GM18867 (cell line): ENCODE results near the gene TXNRD2.

Experiments
- ATAC-seq: cut with Tn5 transposase; IDR thresholded peaks from one replicate; pipeline ENCODE4 v1.9.1; 2021; ENCODE audit warnings: mild to moderate bottlenecking, moderate library complexity; ENCODE audit not compliant: unreplicated experiment

The TXNRD2 gene

DNA sequence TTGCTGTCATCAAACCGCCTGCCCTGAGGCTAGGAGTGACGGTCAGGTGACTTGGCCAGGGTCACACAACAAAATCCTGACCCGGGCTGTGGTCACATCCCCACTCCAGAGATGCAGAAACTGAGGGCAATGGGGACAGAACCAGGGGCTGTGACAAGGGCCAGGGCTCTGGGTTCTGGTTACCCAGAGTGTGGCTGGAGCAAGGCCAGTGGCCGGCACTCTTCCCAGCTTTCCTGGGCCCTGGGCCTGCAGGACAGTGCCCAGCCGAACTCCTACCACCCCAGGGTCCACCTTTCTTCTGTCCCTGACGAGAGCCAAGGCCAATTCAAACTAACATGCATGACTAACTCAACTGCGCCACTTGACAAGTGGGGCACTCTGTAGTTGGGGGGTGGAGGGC lies 39.1 kb upstream of the TXNRD2 start:
- no peak for ATAC-seq

DNA sequence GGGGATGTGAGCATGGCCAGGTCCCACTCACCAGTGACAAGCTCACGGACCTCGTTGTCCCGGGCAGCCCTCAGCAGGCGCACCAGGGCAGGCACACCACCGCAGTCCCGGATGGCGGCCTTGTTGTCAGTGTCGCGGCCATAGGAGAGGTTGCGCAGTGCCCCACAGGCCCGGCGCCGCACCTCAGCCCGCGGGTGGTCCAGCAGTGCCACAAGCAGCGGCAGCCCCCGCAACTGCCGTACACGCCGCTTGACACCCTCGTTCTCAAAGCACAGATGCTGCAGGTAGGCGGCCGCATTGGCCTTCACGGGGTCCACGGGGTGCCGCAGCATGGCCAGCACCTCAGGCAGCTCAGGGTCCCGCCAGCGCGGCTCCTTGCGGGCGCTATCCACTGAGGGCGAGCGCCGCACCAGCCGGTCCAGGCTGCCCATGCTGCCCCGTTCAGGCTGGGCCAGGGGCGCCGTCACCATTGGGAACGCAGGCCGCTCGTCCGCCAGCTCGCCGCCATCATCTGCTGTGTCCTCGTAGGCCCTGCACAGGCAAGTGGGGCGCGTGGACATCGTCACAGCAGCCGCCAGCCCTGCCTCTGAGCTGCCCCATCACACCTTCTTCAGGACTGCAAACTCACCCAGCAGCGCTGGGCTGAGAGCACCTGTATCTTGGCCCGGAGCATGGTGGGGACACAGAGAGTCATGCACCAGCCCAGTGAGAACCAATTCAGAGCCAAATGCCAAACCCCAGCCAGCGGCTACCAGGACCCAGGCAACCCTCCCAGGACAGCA lies 38.3 kb upstream of the TXNRD2 start:
- no peak for ATAC-seq

DNA sequence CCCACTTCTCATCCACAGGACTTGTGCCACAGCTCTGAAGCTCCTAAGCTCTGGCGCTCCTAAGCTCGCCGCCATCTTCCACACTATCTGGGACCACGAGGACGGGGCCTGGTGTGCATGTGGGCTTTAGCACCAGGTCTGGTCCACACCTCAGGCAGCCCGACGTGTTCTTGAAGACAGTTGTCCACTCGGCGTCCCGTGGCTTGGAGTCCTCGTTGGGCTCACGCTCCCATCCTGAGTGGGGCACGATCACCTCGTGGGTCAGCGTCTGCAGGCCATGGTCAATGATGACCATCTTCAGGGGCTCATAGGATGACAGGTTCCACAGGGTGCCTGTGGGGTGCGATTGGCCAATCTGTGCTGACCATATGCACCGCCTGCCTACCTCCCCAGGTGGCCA lies 37.1 kb upstream of the TXNRD2 start:
- no peak for ATAC-seq

DNA sequence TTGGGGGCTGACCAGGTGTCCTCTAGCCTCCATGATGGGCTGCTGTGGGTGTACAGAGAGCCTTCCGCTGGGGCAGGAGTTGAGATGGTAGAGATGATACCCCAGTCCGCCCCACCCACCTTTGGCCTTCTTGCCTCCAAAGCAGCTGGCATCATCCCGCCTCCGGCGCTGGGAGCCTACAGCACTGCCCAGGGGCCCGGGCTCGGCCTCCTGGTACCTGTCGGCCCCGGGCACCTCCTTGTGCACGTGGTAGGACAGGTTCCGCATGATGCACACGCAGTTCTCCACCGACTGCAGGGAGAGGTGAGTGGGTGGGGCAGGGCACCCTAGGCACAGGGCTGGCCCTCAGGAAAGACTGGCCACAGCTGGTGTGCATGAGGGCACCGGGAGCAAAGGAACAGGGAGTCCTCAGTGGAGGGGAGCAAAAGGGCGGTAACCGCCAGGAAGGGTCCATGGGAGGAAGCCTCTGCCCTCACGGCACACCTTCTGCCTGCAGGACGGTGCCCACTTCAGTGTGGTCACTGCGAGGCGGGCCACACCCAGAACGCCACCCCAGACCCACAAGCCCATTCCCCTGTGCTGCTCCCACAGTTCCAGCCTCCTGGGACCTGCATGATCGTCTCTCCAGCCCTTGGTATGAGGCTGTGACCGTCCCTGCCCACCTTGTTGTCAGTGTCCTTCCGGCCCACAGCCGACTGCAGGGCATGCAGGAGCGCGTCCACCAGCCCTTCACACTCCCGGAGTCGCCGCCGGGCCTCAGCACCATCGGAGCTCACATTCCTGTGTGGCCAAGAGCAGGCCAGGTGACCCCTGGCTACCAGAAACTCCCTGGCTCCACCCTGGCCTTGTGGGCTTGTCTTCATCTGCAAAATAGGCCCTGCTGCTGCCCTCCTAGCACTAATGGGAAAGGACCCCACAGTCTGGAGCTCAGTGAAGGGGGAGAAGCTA lies 36.0 kb upstream of the TXNRD2 start:
- ATAC-seq = no peak

DNA sequence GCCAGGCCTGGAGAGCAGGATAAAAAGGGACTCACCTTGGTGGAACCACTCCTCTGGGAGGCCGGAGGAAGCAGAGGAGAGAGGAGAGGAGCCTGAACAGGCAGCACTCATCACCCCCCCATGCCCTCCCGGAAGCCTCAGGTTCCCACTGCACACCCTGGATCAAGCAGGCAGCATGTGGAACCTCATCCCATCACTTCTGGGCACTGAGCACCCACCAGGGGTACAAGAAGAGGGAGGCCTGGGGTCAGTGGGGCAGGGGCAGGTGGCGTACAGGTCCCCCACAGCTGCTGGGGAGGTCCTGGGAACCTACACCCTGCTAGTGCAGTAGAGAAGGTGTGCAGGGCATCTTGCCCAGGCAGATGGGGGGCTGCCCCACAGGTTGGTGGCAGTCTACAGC lies 35.1 kb upstream of the TXNRD2 start:
- no peak for ATAC-seq

DNA sequence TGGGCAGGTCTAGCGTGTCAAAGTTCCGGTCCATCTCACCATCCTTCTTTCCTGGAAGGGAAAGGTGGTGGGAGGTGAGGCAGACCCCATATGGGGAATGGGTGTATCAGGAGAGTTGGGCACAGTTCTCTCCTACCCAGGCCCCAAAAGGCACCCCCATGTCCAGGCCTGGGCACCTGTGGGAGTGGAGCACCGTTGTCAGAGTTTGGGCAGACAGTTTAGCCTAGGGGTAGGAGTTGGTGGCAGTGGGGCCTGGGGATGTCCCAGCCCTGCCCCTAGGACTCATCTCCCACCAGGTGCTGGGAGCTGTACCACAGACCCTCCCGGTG lies 34.1 kb upstream of the TXNRD2 start:
- ATAC-seq = no peak

DNA sequence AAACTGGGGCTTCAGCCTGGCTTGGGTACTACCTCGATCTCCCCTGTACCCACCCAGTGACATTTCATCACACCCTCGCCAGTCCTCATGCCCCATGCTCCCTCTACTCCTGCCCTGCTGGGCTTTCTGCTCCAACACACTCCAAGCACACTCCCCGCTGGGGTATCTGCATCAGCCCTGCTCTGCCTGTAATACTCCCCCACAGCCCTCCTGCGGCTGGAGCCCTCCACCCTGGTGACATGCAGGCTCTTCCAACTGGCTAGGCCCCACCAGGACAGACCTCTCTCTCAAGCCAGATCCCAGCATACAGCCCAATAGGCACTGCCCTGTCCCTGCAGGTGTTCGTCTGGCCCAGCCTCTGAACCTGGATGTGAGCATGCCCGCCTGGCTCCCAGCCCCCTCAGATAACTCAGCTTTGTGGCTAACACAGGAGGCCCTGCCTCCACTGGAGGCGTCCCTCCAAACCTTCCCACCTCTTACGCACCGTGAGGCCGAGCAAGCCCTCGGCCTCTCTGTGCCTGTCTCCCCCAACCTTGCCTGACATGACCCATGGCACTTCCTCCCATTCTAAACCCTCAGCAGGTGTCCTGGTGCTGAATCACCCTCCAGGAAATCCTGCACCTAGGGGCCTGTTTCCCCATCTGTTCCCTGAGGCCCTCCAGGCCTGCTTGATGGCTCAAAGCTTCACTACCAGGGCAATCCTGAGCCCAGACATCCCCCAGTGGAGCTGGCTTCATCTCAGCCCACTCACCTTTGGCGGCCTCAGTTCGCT lies 33.5 kb upstream of the TXNRD2 start:
- ATAC-seq = no peak

DNA sequence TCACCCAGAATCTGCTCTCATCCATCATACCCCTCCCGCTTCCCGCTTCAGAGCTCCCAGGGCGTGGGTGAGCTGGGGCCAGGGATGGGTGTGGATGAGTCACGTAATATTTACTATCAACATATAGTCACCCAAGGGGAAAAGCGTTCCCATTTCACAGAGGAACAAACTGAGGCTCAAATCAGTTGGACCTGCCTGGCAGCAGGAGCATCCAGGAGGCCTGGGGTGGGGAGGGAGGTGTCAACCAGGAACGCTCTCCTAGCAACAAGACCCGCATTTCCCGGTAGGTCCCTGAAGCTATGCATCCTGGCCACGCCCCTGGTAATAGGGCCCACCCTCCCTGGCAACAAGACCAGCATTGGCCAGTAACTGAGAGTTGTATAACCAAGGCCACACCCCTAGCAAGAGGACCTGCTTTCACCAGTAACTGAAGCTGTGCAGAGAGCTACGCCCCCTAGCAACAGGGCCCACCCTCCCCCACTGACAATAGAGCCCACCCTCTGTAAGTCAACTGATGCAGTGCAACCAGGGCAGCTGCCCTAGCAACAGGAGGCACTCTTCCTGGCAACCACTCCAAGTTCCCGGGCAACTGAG lies 32.7 kb upstream of the TXNRD2 start:
- ATAC-seq = no peak

DNA sequence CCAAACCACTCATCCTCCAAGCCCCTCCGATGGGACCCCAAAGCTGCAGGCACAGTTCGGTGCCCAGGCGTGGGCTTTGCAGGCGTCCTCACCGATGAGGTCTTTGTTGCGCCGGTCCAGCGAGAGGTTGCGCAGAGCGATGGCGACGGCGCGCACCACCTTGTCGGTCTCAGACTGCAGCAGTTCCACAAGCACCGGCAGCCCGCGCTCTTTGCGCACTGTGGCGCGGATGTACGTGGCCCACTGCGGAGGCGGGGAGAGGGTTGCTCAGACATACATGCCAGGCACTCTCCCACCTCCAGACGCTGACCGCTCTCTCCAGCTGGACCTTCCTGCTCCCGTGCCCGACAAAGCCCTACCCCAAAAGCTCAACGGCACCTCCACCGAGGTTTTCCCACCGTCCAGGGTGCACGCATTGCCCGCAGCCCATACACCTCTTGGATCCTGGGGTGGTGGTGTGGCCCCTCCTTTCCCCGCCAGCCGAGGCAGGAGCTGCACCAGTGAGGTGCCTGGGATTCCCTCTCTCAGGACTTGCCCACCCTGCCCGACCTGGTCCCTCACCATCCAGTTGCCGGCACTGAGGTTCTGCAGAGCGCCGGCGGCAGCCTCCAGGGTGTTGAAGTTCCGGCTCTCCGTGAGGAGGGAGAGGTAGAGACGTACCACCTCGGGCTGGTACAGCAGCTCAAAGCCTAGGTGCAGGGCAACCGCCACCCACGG lies 32.1 kb upstream of the TXNRD2 start:
- ATAC-seq = no peak

DNA sequence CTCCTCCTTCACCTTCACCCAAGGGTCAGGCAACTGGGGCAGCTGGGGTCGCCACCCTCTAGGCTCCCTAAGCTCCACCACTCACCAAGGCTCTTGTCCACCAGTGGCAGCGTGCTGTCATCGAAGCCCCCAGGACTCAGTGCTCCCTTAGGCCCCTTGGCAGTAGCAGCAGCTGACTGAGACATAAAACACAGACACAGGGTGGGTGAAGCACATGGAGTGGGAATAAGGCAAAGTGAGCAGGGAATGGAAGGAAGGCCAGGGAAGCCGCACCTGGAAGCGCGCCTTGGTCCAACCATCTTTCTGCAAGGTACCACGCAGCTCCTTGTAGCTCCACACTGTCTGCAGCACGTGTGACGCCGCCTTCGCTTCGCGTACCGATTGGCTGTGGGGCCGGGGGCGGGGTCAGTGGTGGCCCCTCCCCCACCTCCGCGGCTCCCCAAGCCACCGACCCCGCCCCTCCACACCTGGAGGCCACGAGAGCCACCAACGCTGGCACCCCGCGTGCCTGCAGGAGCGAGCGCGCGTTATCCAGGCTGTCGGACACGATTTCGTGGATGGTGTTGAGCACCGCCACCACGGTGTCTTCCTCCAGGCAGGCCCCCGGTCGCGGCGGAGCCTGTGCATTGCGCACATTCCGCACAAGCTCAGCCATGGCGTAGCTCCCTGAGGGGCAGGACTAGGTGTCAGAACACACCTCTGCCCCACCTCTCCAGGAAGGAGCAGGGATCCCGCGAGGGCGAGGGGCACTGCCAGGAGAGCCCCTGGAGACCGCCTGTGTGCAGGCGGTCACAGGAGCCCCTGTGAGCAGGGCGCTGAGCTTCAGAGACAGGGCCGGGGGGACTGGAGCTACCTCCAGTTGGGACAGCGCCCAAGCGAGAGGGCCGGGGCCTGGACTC lies 31.3 kb upstream of the TXNRD2 start:
- no peak for ATAC-seq

DNA sequence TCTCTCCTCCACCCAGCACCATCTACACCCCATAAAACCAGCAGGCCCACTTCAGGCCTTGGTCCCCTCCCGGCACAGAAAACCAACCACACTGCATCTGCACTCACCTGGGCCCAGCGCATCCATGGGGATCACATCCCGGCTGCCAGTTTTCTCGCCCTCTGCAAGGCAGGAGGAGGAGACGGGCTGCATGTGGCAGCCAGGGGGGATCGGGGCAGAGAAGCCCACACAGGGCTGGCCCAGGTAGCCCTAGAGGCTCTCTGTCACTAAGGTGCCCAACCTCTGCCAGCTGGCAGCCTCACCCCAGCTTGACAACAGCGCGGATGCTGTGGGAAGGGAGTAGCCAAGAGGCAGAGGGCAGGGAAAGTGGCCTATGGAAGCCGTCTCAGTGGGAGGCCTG lies 30.6 kb upstream of the TXNRD2 start:
- no peak for ATAC-seq

DNA sequence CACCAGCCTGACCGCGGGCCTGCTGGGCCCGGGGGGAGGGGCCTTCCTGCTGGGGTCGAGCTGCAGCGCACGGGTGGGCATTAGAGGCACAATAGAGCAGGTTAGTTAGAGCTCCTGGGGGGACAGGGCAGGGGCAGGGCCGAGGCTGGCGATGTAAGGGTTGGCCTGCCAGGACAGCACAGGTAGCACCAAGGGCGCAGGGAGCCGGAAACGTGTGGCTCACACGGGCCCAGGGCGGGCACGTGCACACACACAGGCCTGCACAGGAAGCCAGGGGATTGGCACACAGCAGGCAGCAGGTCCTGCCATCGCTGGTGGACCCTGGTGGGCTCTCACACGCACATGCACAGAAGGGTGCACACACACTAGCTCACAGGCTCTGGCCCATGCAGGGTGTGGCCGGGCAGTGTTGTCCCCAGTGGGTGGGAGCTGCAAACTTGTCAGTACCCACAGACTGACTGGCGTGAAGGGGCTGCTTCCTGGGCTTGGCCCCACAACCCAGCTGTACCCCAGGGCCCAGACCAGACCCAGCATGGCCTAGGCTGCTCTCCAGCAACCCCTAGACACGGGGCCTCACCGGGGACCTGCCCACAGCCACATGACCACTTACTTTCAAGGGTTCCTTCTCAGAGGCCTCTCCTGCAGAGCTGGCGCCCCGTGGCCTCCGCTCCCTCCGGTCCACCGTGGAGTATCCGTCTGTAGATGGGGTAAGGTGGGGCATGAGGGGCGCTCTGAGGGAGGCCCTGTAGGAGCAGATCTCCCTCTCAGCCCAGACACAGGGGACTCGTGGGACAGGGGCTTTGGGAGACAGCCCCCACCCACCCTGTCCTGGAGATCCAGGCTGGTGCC lies 29.9 kb upstream of the TXNRD2 start:
- no peak for ATAC-seq

DNA sequence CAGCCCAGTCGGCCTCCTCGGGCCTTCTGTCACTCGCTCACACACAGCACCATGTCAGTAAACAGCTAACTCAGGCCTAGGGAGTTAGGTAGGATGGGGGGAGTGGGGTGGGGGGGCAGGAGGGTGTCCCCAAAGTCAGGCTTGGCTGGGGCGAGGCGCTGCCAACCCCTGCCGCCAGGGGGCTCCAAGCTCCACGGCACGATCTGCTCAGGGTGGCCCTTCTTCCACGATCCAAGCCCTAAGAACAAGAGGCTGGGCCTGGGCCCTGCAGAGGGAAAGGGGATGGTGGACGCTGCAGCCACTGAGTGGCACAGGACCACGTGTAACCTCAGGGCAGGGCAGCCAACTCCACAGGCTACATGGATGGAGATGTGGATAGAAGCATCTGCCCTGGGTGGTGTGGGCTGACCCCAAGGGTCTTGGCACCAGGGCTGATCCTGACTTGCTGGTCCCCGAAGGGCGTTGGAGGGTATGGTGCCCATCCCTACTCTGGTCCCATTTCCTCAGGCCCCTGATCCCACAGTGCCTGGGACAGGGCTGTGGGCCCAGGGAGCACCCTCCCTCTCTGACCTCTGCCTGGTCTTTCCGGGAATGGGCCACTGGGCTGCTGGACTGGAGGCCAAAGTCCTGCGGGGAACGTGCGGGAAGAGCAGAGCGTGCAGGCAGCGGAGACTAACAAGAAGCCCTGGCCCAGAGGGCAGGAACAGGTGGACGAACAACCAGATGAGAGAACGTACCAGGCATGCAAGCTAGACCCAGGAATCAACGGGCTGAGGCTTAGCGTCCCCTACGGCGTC lies 29.1 kb upstream of the TXNRD2 start:
- no peak for ATAC-seq

DNA sequence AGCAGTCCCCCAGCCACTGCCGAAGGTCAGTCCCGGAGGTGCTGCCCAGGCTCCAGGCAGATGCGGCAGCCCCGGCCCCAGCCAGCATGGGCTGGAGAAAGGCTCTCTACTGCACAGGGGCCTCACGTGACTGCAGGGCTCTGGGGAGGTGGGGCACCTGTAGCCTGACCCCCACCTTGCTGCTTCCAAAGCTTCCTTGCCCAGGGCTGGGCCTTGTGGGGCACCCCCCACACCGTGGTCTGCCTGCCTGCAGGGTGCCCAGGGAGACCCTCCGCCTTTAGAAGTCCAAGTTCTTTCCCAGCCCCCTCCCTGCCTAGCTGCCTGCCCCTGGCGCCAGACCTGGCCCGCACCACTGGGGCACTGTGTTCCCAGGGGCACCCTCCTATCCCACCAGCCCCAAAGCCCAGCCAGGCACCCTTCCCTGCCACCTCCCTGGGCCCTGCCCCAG lies 28.4 kb upstream of the TXNRD2 start:
- ATAC-seq = no peak

DNA sequence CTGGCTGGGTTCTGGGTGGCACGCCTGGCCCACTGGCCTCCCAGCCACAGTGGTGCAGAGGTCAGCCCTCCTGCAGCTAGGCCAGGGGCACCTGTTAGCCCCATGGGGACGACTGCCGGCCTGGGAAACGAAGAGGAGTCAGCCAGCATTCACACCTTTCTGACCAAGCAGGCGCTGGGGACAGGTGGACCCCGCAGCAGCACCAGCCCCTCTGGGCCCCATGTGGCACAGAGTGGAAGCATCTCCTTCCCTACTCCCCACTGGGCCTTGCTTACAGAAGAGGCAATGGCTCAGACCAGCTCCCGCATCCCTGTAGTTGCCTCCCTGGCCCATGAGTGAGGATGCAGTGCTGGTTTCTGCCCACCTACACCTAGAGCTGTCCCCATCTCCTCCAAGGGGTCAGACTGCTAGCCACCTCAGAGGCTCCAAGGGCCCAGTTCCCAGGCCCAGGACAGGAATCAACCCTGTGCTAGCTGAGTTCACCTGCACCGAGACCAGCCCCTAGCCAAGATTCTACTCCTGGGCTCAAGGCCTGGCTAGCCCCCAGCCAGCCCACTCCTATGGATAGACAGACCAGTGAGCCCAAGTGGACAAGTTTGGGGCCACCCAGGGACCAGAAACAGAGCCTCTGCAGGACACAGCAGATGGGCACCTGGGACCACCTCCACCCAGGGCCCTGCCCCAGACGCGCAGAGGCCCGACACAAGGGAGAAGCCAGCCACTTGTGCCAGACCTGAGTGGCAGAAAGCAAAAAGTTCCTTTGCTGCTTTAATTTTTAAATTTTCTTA lies 27.7 kb upstream of the TXNRD2 start:
- ATAC-seq = no peak

DNA sequence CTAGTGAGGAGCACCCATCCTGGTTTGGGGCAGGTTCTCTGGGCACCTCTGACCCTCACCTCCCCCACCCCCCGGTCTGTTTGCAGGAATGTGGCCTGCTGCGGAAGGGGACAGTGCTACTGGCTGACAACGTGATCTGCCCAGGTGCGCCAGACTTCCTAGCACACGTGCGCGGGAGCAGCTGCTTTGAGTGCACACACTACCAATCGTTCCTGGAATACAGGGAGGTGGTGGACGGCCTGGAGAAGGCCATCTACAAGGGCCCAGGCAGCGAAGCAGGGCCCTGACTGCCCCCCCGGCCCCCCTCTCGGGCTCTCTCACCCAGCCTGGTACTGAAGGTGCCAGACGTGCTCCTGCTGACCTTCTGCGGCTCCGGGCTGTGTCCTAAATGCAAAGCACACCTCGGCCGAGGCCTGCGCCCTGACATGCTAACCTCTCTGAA lies 26.9 kb upstream of the TXNRD2 start:
- no peak for ATAC-seq
